GM10266 (cell line): ENCODE results near the gene SIRT7.

Source experiments
- DNase-seq: peaks from one replicate; pipeline ENCODE4 v3.0.0; 2012; ENCODE audit errors: extremely low spot score
- CTCF ChIP-seq: IDR thresholded peaks from 2 replicates; pipeline ENCODE4 v1.5.1; 2012; ENCODE audit warnings: mild to moderate bottlenecking, low read depth; ENCODE audit not compliant: control insufficient read depth, insufficient read depth; ENCODE audit errors: missing control alignments

The SIRT7 gene

GRCh38 chr17:81907219-81908145 is 10.5 kb downstream of the SIRT7 start:
- TF ChIP-seq CTCF, result no peak
- DNase-seq, result no peak

GRCh38 chr17:81906476-81907218 is 11.3 kb downstream of the SIRT7 start:
- no peak for DNase-seq
- no peak for TF ChIP-seq CTCF

GRCh38 chr17:81905993-81906392 is 12.0 kb downstream of the SIRT7 start:
- no peak for TF ChIP-seq CTCF

GRCh38 chr17:81905424-81905875 is 12.5 kb downstream of the SIRT7 start:
- DNase-seq, result no peak
- TF ChIP-seq CTCF, result no peak

More at GRCh38 chr17:81905993-81906392, 12.0 kb downstream of the SIRT7 start:
- DNase-seq, result no peak

- DNase-seq, result no peak
- TF ChIP-seq CTCF, result no peak
Measured at GRCh38 chr17:81904600-81905423, 13.2 kb downstream of the SIRT7 start.

GRCh38 chr17:81903896-81904599 is 13.9 kb downstream of the SIRT7 start:
- TF ChIP-seq CTCF, result no peak
- DNase-seq, result no peak
